ENCODE data around the gene GPR101.

Gene GPR101

GRCh38 chrX:137052643-137053235 is 18.9 kb upstream of the GPR101 start:
- no peak for TF ChIP-seq CTCF (IDR thresholded peaks at IDR 0.05)

DNA sequence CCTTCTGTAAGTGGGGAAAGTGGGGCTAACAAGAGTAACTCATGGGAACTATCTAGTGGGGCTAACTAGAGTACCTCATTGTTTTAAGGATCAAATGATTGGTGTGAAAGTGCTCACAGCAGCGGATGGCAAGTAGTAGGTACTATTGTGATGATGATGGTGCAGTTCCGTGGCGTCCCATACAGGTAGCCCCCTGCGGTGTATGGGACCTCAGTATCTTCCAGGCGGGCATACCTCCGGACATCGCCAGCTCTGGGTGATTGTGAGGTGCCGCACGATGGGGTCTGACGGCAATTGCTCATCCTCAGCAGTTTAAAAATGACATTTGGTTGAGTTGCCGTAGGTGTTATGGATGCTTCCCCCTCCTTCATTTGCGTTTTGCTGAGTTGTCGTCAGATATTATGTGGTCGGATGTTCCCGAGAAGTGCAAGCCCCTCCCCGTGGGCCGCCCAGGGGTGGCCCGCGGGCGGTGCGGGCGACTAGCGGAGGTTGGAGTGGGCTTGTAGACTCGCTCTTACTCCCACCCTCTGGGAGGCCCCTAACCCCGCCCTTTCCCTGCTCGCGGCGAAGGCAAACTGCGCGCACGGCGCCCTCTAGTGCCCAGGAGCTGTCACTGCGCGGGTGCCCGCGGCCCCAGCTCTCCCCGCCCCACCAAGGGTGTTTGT is 18.3 kb upstream of the GPR101 start:
- peak; percentile 72 for TF ChIP-seq CTCF (IDR thresholded peaks at IDR 0.05)

DNA sequence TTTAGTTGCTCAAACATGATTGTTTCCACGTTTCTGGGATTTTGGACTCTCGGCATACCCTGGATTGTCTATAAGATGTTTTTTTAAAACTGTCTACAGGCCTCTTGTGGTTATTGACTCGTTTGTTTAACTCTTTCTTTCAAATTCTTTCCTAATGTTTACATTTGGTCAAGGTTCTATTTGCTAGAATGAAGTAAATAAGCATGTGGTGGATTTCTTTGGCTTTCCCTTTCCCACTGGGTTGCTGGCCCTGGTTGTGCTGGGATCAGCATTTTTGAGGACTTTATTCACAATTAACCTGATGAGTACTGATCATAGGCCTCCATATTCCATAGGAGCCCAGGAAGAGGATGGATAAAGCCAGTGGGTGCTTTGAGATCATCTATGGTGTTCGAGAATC is 11.1 kb upstream of the GPR101 start:
- TF ChIP-seq CTCF (IDR thresholded peaks at IDR 0.05): no peak

- TF ChIP-seq CTCF (IDR thresholded peaks at IDR 0.05): no peak
Measured at GRCh38 chrX:137043736-137044135, 9.9 kb upstream of the GPR101 start.

DNA sequence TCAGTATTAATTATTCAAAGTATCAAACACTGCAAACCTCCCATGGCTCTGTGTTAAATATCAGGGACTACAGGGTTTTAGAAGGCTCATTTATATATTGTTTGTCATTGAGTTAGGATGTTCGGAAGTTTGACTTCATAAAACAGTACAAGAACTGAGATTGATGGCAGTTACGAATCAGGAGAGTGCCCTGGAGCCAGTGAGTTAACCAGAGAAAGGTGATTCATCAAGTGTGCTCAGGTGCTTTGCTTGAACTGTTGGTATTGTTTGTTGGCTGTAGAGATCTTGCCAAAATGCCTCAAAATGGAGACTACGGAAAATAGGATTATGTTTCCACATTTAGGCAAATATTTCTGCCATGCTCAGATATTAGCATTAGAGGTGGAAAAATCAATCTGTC is 7.5 kb upstream of the GPR101 start:
- TF ChIP-seq CTCF (IDR thresholded peaks at IDR 0.05): no peak

- no peak for TF ChIP-seq CTCF (IDR thresholded peaks at IDR 0.05)
Measured at GRCh38 chrX:137040113-137040794, 6.5 kb upstream of the GPR101 start.

GRCh38 chrX:137034508-137034872 is 695 bp upstream of the GPR101 start:
- no peak for TF ChIP-seq CTCF (IDR thresholded peaks at IDR 0.05)
